Smooth muscle cell (in vitro differentiated cells): ENCODE measurements around the gene ZNF598. TPM values are rescaled to one million over a fixed set of nuclear protein-coding genes. Genes with fewer than 3 reads are reported as not detected.

Experiments
- DNase-seq: peaks from one replicate; lab custom pipeline; 2025; ENCODE audit not compliant: unreplicated experiment; lab: John Stamatoyannopoulos, UW
- H2AFZ ChIP-seq: fragments of 200-600 bp; sonication (generic); 2 replicates; pipeline ENCODE4 v1.6.0; 2016; ENCODE audit warnings: antibody characterized with exemption, low read depth, mild to moderate bottlenecking
- H3F3A ChIP-seq: fragments of 200-600 bp; sonication (generic); 2 replicates; pipeline ENCODE4 v1.6.0; 2017; ENCODE audit warnings: antibody characterized with exemption, low read depth
- H3K27ac ChIP-seq: fragments of 200-600 bp; sonication (generic); 2 replicates; pipeline ENCODE4 v1.5.1; 2016; ENCODE audit warnings: low read depth, mild to moderate bottlenecking
- H3K27me3 ChIP-seq: fragments of 200-600 bp; sonication (generic); 2 replicates; pipeline ENCODE4 v1.6.1; 2016; ENCODE audit warnings: low read depth, mild to moderate bottlenecking
- H3K36me3 ChIP-seq: fragments of 200-600 bp; sonication (generic); 2 replicates; pipeline ENCODE4 v1.5.1; 2016; ENCODE audit warnings: low read depth
- H3K4me1 ChIP-seq: fragments of 200-600 bp; sonication (generic); 2 replicates; pipeline ENCODE4 v1.5.1; 2016; ENCODE audit warnings: low read depth
- H3K4me2 ChIP-seq: fragments of 200-600 bp; sonication (generic); 2 replicates; pipeline ENCODE4 v1.6.0; 2016; ENCODE audit warnings: mild to moderate bottlenecking
- H3K4me3 ChIP-seq: fragments of 200-600 bp; sonication (generic); 2 replicates; pipeline ENCODE4 v1.5.1; 2016; ENCODE audit warnings: mild to moderate bottlenecking
- H3K79me2 ChIP-seq: fragments of 200-600 bp; sonication (generic); 2 replicates; pipeline ENCODE4 v1.6.0; 2016; ENCODE audit warnings: low read depth, mild to moderate bottlenecking
- H3K9ac ChIP-seq: fragments of 200-600 bp; sonication (generic); 2 replicates; pipeline ENCODE4 v1.6.0; 2016; ENCODE audit warnings: low read depth
- H3K9me3 ChIP-seq: fragments of 200-600 bp; sonication (generic); replicated peaks from 2 replicates; pipeline ENCODE4 v1.5.1; 2016; ENCODE audit warnings: low read depth
- H4K20me1 ChIP-seq: fragments of 200-600 bp; sonication (generic); 2 replicates; pipeline ENCODE4 v1.6.0; 2016; ENCODE audit warnings: low read depth
- CTCF ChIP-seq: fragments of 200-600 bp; sonication (generic); IDR thresholded peaks from 2 replicates; pipeline ENCODE4 v1.5.1; 2017; ENCODE audit warnings: borderline replicate concordance, mild to moderate bottlenecking, antibody characterized with exemption; ENCODE audit not compliant: insufficient read depth, poor library complexity, severe bottlenecking
- WGBS: methylation state at CpG from one replicate; pipeline ENCODE4 v1.1.7; 2016; ENCODE audit warnings: low lambda C conversion rate; 5-methylcytosine and 5-hydroxymethylcytosine counted together
- polyA plus RNA-seq: library from polyadenylated mRNA; unstranded; fragments of >200 nt; fragmentation: Nextera tagmentation; extraction: Ambion mirVana; gene quantifications from 2 replicates; pipeline ENCODE4 v1.2.1, GENCODE V29; 2016
- total RNA-seq: library from RNA; depleted of rRNA; stranded (reverse); fragments of >200 nt; gene quantifications from 2 replicates; pipeline ENCODE4 v1.2.3, GENCODE V29; 2014

Gene ZNF598
- total and polyA plus RNA-seq, 2 experiments from 2014 or later = 27.2 to 27.9 TPM

- Histone ChIP-seq H3K4me1 (no peaks in the 10 kb centered on the region), H4K20me1 (no peaks in the 10 kb centered on the region), H3K27ac (no peak overlapping the region), H3K4me3 (no peak overlapping the region), H2AFZ (no peak overlapping the region), H3K27me3 (no peaks in the 10 kb centered on the region), H3K79me2 (no peaks in the 10 kb centered on the region), H3K9ac (no peak overlapping the region), H3K36me3 (no peaks in the 10 kb centered on the region), H3K9me3 (no peaks in the 10 kb centered on the region), H3K4me2 (no peak overlapping the region), H3F3A (no peaks in the 10 kb centered on the region)
- 94% methylated on average over 8 of the region's 10 CpGs for WGBS
- no peak for TF ChIP-seq CTCF
- DNase-seq = no peak
Observed at GRCh38 chr16:2057438-2057837, 47.8 kb upstream of the ZNF598 start.

- H3K9me3 ChIP-seq = no peaks in the 10 kb centered on the region
- H3K36me3 ChIP-seq = no peaks in the 10 kb centered on the region
- no peak for DNase-seq
- 93% methylated on average over 19 of the region's 19 CpGs for WGBS
- H3K4me2 ChIP-seq = no peak overlapping the region
- H3K9ac ChIP-seq = no peak overlapping the region
- H3K4me3 ChIP-seq = no peak overlapping the region
- H3K27me3 ChIP-seq = no peaks in the 10 kb centered on the region
- H3F3A ChIP-seq = no peaks in the 10 kb centered on the region
- H2AFZ ChIP-seq = no peak overlapping the region
- H3K79me2 ChIP-seq = no peaks in the 10 kb centered on the region
- H3K27ac ChIP-seq = no peak overlapping the region
- H4K20me1 ChIP-seq = no peaks in the 10 kb centered on the region
- H3K4me1 ChIP-seq = no peaks in the 10 kb centered on the region
- peak; percentile 8 for TF ChIP-seq CTCF
Observed at GRCh38 chr16:2056681-2057407, 47.2 kb upstream of the ZNF598 start.

GRCh38 chr16:2056077-2056476 lies 46.5 kb upstream of the ZNF598 start:
- H2AFZ ChIP-seq = no peak overlapping the region
- DNase-seq = no peak
- H3K79me2 ChIP-seq = peaks cover 4% of the 10 kb centered on the region
- no peak overlapping the region for H3K4me3 ChIP-seq
- H3K9ac ChIP-seq = no peak overlapping the region
- H3K27me3 ChIP-seq = no peaks in the 10 kb centered on the region
- TF ChIP-seq CTCF = peak; percentile 10
- H3K4me1 ChIP-seq = no peaks in the 10 kb centered on the region
- H3K27ac ChIP-seq = no peak overlapping the region
- H3F3A ChIP-seq = no peaks in the 10 kb centered on the region
- H4K20me1 ChIP-seq = no peaks in the 10 kb centered on the region
- H3K36me3 ChIP-seq = no peaks in the 10 kb centered on the region
- H3K9me3 ChIP-seq = no peaks in the 10 kb centered on the region
- WGBS = 91% methylated on average over 15 of the region's 15 CpGs
- H3K4me2 ChIP-seq = no peak overlapping the region
